ENCODE data around the gene FAM20C.

- TF ChIP-seq, protein P1, sequence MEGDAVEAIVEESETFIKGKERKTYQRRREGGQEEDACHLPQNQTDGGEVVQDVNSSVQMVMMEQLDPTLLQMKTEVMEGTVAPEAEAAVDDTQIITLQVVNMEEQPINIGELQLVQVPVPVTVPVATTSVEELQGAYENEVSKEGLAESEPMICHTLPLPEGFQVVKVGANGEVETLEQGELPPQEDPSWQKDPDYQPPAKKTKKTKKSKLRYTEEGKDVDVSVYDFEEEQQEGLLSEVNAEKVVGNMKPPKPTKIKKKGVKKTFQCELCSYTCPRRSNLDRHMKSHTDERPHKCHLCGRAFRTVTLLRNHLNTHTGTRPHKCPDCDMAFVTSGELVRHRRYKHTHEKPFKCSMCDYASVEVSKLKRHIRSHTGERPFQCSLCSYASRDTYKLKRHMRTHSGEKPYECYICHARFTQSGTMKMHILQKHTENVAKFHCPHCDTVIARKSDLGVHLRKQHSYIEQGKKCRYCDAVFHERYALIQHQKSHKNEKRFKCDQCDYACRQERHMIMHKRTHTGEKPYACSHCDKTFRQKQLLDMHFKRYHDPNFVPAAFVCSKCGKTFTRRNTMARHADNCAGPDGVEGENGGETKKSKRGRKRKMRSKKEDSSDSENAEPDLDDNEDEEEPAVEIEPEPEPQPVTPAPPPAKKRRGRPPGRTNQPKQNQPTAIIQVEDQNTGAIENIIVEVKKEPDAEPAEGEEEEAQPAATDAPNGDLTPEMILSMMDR (IDR thresholded peaks at IDR 0.05 in 4 of 5, conservative IDR thresholded peaks at IDR 0.05 in 1 of 5): no peak
- no peak for TF ChIP-seq POLR2A (IDR thresholded peaks at IDR 0.05)
Observed at GRCh38 chr7:157771-158625, 34.4 kb upstream of the FAM20C start.

All from gastrocnemius medialis (tissue), 4 donors.